Smooth muscle cell of the pulmonary artery (primary cell): ENCODE measurements around the gene QSOX1. TPM values are rescaled to one million over a fixed set of nuclear protein-coding genes. Genes with fewer than 3 reads are reported as not detected.

Experiments used
- total RNA-seq: library from RNA; depleted of rRNA; stranded (reverse); fragments of >200 nt; gene quantifications from 2 replicates; pipeline ENCODE4 v1.2.3, GENCODE V29; 2014

Gene QSOX1
- total RNA-seq = 802 and 1,049 TPM in 2 replicates

GRCh38 chr1:180154325-180155181 is at the start of gene QSOX1:
QSOX1 (plus strand) TSS chr1:180154869; CDS start chr1:180154908, 39 bp downstream.

DNA sequence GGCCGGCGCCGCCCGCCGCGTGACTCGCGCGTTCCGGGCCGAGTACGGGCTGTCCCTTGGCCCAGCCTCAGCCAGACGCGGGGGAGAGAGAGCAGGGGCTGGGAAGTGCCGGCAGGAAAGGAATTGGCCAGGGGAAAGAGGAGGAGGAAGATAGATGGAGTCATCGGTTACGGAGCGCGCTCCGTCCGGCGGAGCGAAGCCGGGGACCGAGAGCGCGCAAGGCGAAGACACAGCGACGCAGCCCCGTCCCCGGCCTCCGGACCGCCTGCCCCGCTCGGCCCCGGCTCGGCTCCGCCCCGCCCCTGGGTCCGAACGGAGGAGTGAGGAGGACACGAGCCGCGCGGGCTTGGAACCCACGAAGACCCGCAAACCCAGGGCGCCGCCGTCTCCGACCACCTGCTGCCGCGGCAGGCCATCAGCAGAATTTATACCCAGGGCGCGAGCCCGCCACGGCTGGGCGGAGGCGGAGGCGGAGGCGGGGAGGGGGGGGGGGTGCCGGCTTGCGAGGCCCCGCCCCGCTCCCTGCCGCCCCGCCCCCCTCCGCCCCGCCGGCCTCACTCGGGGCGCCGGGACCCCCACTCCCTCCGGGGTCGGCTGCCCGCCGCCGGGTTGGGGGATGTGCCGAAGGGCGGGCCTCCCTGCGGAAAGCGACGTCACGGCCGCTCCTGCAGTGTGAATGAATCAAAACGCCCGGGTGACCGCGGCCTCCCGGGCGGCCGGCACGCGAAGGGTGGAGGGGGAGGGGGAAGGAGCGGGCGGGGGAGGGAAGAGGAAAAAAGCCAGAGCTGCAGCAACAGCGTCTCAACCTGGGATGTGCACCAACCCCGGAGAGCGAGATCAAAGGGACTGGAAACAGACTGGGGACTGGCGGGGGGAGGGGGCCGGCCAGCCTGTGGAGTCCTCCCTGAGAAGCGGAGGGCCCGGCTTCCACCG is 75.1 kb downstream of the QSOX1 start, which contains the start of gene LHX4:
TSS of gene LHX4 (plus strand) at position 782 of the 933 bp plus-strand sequence. CDS start 266 bp downstream, outside the sequence.

Other genes with a start within 250 kb of the QSOX1 start
- gene CEP350, start 200.1 kb upstream of the QSOX1 start, total RNA-seq = 54.8 and 58.6 TPM in 2 replicates
- gene LHX4, start 75.4 kb downstream of the QSOX1 start, total RNA-seq = under 0.01 and 0.07 TPM in 2 replicates